Right ventricle myocardium inferior (tissue), 1 donor: ENCODE measurements around the gene TMEM59. TPM values are rescaled to one million over a fixed set of nuclear protein-coding genes. Genes with fewer than 3 reads are reported as not detected.
"Not testable (repeated sequence)": the region's sequence is repeated elsewhere in the genome, so short reads cannot be mapped to it uniquely, and the experiment has no call there.

ENCODE experiments used
- ATAC-seq: fragments of 200-7000 bp; cut with Tn5 transposase; one replicate; pipeline ENCODE4 v1.9.1; 2020; ENCODE audit warnings: mild to moderate bottlenecking, moderate library complexity
- DNase-seq: peaks from one replicate; pipeline ENCODE4 v3.0.0; 2021; ENCODE audit errors: missing footprints
- intact Hi-C: fragments of 100-400 bp; cut with DNase I; formaldehyde crosslinking; loops from one replicate; pipeline ENCODE4 v1.11.0; 2022
- long read RNA-seq: library from polyadenylated mRNA; unstranded; transcript quantifications from one replicate; pipeline ENCODE4 v2.0.0, GENCODE V29; 2021
- total RNA-seq: library from RNA; stranded (reverse); fragmentation: NEBNext Ultra II Directional; extraction: Animal tissue kit (Norgen Biotek cat#: 25700); gene quantifications from one replicate; pipeline ENCODE4 v1.2.1, GENCODE V29; 2021
- donor health status: DM: no; HTN: yes; CAD: no; lungs with severe emphysema.

TMEM59 gene
- total RNA-seq: 341 TPM
- long read RNA-seq, full-length matches to known transcripts: 70 of 96 reads
- long read RNA-seq, partial matches to known transcripts: 0 of 96 reads
- long read RNA-seq, other reads (novel, unspliced or antisense): 26 of 96 reads

- peak; percentile 99 for DNase-seq
- intact Hi-C loops: loop anchor here (5.0 kb wide), 2 partner anchors 106 to 161 kb away; partner anchors contain the start of genes DIO1, IFT25 and LRRC42
- peak; percentile 99 for ATAC-seq
These were observed at the start of gene TMEM59, which contains the start of gene TCEANC2 for GRCh38 chr1:54052934-54053744. TSS of gene TMEM59 (minus strand) at chr1:54053204. CDS start at chr1:54053188, 16 bp downstream. TSS of gene TCEANC2 (plus strand) at chr1:54053608. CDS start at chr1:54054423, 815 bp downstream.

- DNase-seq (no peak), ATAC-seq (no peak)
- intact Hi-C loops: no loop called here
These were observed 47.5 kb upstream of the TMEM59 start for GRCh38 chr1:54100500-54100899.

GRCh38 chr1:54099061-54099610 is 46.1 kb upstream of the TMEM59 start:
- ATAC-seq (no peak), DNase-seq (no peak)
- intact Hi-C loops: no loop called here

GRCh38 chr1:54096877-54097240 is 43.9 kb upstream of the TMEM59 start:
- no peak for DNase-seq
- intact Hi-C loops: no loop called here
- no peak for ATAC-seq

- DNase-seq: no peak
- ATAC-seq: no peak
These were observed 43.3 kb upstream of the TMEM59 start for GRCh38 chr1:54096227-54096876.

GRCh38 chr1:54095546-54096226 is 42.7 kb upstream of the TMEM59 start:
- DNase-seq (no peak), ATAC-seq (peak; percentile 23)
- intact Hi-C loops: no loop called here

More at GRCh38 chr1:54096227-54096876, 43.3 kb upstream of the TMEM59 start:
- intact Hi-C loops: no loop called here

- DNase-seq, ATAC-seq, intact Hi-C loops: not testable (repeated sequence)
These were observed 41.7 kb upstream of the TMEM59 start for GRCh38 chr1:54094730-54095105.

- intact Hi-C loops: no loop called here
- ATAC-seq (no peak), DNase-seq (no peak)
These were observed 41.2 kb upstream of the TMEM59 start for GRCh38 chr1:54094001-54094729.

- no peak for DNase-seq
- no peak for ATAC-seq
- intact Hi-C loops: no loop called here
These were observed 38.7 kb upstream of the TMEM59 start for GRCh38 chr1:54091666-54092065.

- intact Hi-C loops: no loop called here
- DNase-seq (no peak), ATAC-seq (no peak)
These were observed 35.4 kb upstream of the TMEM59 start for GRCh38 chr1:54088385-54088784.

GRCh38 chr1:54086754-54087153 is 33.8 kb upstream of the TMEM59 start:
- ATAC-seq: no peak
- intact Hi-C loops: no loop called here
- no peak for DNase-seq

- intact Hi-C loops: no loop called here
- ATAC-seq (no peak), DNase-seq (no peak)
These were observed 31.8 kb upstream of the TMEM59 start for GRCh38 chr1:54084794-54085193.

- DNase-seq (no peak), ATAC-seq (peak; percentile 63)
- intact Hi-C loops: no loop called here
These were observed 28.6 kb upstream of the TMEM59 start for GRCh38 chr1:54081306-54082270.

- no peak for ATAC-seq
- no peak for DNase-seq
- intact Hi-C loops: no loop called here
These were observed 27.6 kb upstream of the TMEM59 start for GRCh38 chr1:54080598-54081049.

GRCh38 chr1:54077359-54077758 is 24.4 kb upstream of the TMEM59 start:
- intact Hi-C loops: loop anchor here (10.0 kb wide), 1 partner anchor 327 kb away; the partner anchor contains the start of gene SSBP3
- ATAC-seq (no peak), DNase-seq (no peak)

- no peak for DNase-seq
- intact Hi-C loops: loop anchor here (1.0 to 10.0 kb wide), 2 partner anchors 334 to 419 kb away; partner anchors contain the start of gene SSBP3
- peak; percentile 54 for ATAC-seq
These were observed 17.3 kb upstream of the TMEM59 start for GRCh38 chr1:54070171-54070837.
